Progenitor cell of endocrine pancreas (in vitro differentiated cells): ENCODE measurements around the gene FMO4. TPM values are rescaled to one million over a fixed set of nuclear protein-coding genes. Genes with fewer than 3 reads are reported as not detected.
"Not testable (repeated sequence)": the region's sequence is repeated elsewhere in the genome, so short reads cannot be mapped to it uniquely, and the experiment has no call there.

Experiments
- DNase-seq: peaks from one replicate; pipeline ENCODE4 v3.0.0; 2021; ENCODE audit warnings: low spot score; ENCODE audit not compliant: unreplicated experiment
- H3K27ac Mint-ChIP-seq: 2 replicates; pipeline ENCODE4 v1.8.0; 2021; ENCODE audit warnings: mild to moderate bottlenecking, moderate library complexity, mixed read lengths
- H3K27me3 Mint-ChIP-seq: 2 replicates; pipeline ENCODE4 v1.8.0; 2021; ENCODE audit warnings: mixed read lengths
- H3K36me3 Mint-ChIP-seq: 2 replicates; pipeline ENCODE4 v1.8.0; 2022; ENCODE audit warnings: mixed read lengths; ENCODE audit not compliant: insufficient read depth
- H3K4me1 Mint-ChIP-seq: 2 replicates; pipeline ENCODE4 v1.8.0; 2021; ENCODE audit warnings: low read depth, mixed read lengths
- H3K4me3 Mint-ChIP-seq: 2 replicates; pipeline ENCODE4 v1.8.0; 2021; ENCODE audit warnings: low read depth, mild to moderate bottlenecking, moderate library complexity, mixed read lengths
- H3K9me3 Mint-ChIP-seq: 2 replicates; pipeline ENCODE4 v1.8.0; 2021; ENCODE audit warnings: low read depth, mixed read lengths
- total RNA-seq: library from RNA; stranded (reverse); gene quantifications from 2 replicates; pipeline ENCODE4 v1.2.1, GENCODE V29; 2021
- TF ChIP-seq, protein P1 (sequence below): fragments of 200-600 bp; sonication (generic); IDR thresholded peaks from one replicate; pipeline ENCODE4 v1.5.0; 2021; ENCODE audit warnings: antibody characterized with exemption, mild to moderate bottlenecking; ENCODE audit not compliant: unreplicated experiment

FMO4 gene
- total RNA-seq, 1 donor from 2014 or later = 4.5 TPM

DNA sequence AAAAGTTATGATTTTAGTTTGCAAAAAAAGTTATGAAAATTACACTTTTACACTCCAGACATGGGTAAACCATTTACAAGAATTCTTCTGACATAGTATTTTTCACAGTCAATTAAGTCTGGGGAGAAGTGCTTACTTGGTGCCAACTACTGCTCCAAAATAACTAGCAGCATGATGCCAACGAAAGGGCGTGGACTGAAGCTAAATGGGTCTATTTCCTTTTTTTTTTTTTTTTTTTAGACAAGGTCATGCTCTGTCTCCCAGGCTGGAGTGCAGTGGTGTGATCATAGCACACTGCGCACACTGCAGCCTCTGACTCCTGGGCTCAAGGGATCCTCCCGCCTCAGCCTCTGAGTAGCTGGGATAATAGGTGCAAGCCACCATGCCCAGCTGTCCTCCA is 43.2 kb downstream of the FMO4 start:
- no peak for DNase-seq
- Mint-ChIP-seq H3K27me3 (no peaks in the 10 kb centered on the region), H3K9me3 (peaks cover 12% of the 10 kb centered on the region), H3K4me3 (no peak overlapping the region), H3K27ac (no peak overlapping the region), H3K4me1 (peaks cover 3% of the 10 kb centered on the region), H3K36me3 (peaks cover 3% of the 10 kb centered on the region)
- TF ChIP-seq, protein P1, sequence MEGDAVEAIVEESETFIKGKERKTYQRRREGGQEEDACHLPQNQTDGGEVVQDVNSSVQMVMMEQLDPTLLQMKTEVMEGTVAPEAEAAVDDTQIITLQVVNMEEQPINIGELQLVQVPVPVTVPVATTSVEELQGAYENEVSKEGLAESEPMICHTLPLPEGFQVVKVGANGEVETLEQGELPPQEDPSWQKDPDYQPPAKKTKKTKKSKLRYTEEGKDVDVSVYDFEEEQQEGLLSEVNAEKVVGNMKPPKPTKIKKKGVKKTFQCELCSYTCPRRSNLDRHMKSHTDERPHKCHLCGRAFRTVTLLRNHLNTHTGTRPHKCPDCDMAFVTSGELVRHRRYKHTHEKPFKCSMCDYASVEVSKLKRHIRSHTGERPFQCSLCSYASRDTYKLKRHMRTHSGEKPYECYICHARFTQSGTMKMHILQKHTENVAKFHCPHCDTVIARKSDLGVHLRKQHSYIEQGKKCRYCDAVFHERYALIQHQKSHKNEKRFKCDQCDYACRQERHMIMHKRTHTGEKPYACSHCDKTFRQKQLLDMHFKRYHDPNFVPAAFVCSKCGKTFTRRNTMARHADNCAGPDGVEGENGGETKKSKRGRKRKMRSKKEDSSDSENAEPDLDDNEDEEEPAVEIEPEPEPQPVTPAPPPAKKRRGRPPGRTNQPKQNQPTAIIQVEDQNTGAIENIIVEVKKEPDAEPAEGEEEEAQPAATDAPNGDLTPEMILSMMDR = no peak

DNA sequence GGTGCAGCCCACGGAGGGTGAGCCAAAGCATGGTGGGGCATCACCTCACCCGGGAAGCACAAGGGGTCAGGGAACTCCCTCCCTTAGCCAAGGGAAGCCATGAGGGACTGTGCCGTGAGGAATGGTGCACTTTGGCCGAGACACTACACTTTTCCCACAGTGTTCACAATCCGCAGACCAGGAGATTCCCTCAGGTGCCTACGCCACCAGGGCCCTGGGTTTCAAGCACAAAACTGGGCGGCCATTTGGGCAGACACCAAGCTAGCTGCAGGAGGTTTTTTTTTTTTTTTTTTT is 45.3 kb downstream of the FMO4 start:
- not testable (repeated sequence) for H3K27ac Mint-ChIP-seq, H3K36me3 Mint-ChIP-seq, H3K4me3 Mint-ChIP-seq, H3K27me3 Mint-ChIP-seq, H3K4me1 Mint-ChIP-seq, DNase-seq
- H3K9me3 Mint-ChIP-seq = peaks cover 28% of the 10 kb centered on the region

DNA sequence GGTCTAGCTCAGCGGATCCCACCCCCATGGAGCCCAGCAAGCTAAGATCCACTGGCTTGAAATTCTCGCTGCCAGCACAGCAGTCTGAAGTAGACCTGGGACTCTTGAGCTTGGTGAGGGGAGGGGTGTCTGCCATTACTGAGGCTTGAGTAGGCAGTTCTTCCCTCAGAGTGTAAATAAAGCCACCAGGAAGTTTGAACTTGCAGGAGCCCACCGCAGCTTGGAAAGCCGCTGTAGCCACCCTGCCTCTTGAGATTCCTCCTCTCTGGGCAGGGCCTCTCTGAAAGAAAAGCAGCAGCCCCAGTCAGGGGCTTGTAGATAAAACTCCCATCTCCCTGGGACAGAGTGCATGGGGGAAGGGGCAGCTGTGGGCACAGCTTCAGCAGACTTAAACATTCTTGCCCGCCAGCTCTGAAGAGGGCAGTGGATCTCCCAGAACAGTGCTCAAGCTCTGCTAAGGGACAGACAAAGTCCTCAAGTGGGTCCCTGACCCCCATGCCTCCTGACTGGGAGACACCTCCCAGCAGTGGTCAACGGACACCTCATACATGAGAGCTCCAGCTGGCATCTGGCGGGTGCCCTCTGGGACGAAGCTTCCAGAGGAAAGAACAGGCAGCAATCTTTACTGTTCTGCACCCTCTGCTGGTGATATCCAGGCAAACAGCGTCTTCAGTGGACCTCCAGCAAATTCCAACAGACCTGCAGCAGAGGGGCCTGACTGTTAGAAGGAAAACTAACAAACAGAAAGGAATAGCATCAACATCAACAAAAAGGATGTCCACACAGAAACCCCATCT is 45.9 kb downstream of the FMO4 start:
- peaks cover 28% of the 10 kb centered on the region for H3K9me3 Mint-ChIP-seq
- TF ChIP-seq, protein P1 = peak; percentile 28
- not testable (repeated sequence) for DNase-seq, H3K36me3 Mint-ChIP-seq, H3K4me1 Mint-ChIP-seq, H3K27me3 Mint-ChIP-seq, H3K4me3 Mint-ChIP-seq, H3K27ac Mint-ChIP-seq

DNA sequence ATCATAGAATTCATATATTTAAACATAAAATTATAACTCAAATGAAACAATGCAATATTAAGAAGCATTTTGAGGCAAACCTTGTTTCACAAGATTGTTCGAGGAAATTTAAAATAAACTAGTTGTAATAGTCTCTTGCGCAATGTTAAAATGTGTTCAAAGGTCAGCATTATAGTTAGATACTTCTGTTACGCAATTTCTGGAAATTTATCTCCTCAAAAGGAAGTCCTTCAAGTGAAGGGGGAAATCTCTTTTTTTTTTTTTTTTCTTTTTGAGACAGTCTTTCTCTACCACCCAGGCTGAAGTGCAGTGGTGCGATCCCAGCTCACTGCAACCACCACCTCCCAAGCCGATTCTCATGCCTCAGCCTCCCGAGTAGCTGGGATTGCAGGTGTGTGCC is 52.1 kb downstream of the FMO4 start:
- Mint-ChIP-seq H3K4me3 (no peak overlapping the region), H3K36me3 (peaks cover 4% of the 10 kb centered on the region), H3K9me3 (peaks cover 27% of the 10 kb centered on the region), H3K4me1 (peaks cover 2% of the 10 kb centered on the region), H3K27ac (no peak overlapping the region), H3K27me3 (no peaks in the 10 kb centered on the region)
- no peak for DNase-seq
- TF ChIP-seq, protein P1 = no peak

DNA sequence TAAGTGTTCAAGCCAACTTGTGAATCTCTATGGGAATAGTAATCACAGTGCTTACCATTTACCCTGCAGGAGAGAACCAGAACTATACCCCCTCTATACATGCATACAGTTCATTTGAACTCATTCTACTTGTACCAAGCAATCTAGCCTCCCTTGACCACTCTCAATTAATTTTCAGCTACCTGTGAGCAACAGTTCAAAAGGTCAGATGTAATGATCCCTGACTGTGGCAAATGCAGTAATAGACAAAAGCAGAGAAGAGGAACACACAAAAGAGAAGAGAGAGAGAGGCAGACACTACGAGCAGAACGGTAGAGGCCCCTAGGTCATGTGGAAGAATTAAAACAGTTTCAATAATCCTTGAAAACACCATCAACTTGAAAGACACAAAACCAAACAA is 52.8 kb downstream of the FMO4 start:
- TF ChIP-seq, protein P1 = no peak
- no peak overlapping the region for H3K27ac Mint-ChIP-seq
- H3K9me3 Mint-ChIP-seq = peaks cover 23% of the 10 kb centered on the region
- no peaks in the 10 kb centered on the region for H3K27me3 Mint-ChIP-seq
- H3K36me3 Mint-ChIP-seq = peaks cover 4% of the 10 kb centered on the region
- H3K4me1 Mint-ChIP-seq = peaks cover 2% of the 10 kb centered on the region
- DNase-seq = no peak
- no peak overlapping the region for H3K4me3 Mint-ChIP-seq

DNA sequence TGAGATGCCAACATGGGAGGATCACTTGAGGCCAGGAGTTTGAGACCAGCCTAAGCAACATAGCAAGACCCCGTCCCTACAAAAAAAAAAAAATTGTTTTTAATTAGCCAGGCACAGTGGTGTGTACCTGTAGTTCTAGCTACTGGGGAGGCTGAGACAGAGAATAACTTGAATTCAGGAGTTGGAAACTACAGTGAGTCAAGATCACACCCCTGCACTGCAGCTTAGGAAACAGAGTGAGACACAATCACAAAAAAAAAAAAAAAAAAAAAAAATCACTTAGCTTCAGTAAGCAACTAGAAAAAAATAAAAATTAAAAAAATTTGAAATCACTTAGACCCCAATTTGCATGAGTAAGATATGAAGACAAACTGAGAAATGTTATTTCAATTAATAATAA is 53.5 kb downstream of the FMO4 start:
- Mint-ChIP-seq H3K27ac (no peak overlapping the region), H3K4me3 (no peak overlapping the region), H3K36me3 (no peaks in the 10 kb centered on the region), H3K9me3 (peaks cover 23% of the 10 kb centered on the region), H3K27me3 (no peaks in the 10 kb centered on the region), H3K4me1 (peaks cover 5% of the 10 kb centered on the region)
- TF ChIP-seq, protein P1 = no peak
- no peak for DNase-seq
